DMS114 treated with DMSO at 0.1 percent for 48 hours (cell line): ENCODE results near the gene DNAJC12.
A peak's percentile ranks its signal among the peaks of the same experiment; 100 is the strongest.
"Not testable (repeated sequence)": the region's sequence is repeated elsewhere in the genome, so short reads cannot be mapped to it uniquely, and the experiment has no call there.

Experiments
- DNase-seq: peaks from one replicate; lab custom pipeline; 2025; ENCODE audit not compliant: unreplicated experiment; lab: John Stamatoyannopoulos, UW

DNAJC12 gene

DNA sequence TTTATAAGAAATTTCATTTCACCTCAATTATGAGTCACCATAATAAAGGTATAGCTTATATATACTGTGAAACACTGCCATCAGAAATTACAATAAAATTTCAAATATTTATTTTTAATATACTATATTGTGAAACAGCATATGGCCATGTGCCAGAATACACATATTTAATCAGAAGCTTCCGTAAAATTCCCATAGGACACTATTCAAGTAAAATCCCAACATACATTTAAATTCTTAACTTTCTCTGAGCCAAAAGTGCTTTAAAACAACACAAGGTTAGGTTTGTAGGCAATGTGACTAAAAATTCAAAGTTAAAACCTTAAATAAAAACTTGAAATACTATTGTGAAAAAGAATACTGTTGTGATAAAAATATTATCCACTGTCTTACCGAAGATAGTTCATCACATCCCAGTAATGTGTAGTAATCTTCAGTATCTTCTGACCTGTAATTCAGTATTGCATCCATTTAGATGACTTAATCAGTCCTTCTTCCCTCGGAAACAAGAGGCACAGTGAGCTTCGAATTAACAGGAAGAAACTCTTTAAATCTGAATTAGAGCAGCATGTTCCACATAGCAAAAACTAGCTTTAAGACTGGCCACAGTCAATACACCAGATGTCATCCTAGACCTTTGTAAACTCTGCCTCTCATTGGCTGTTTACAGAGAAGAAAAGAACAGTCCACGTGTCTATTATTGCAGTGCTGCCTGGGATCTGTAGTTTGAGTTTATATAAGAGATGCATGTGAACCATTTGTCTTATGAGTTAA, at the start of gene DNAJC12:
TSS of gene DNAJC12 (minus strand) at position 648 of the 774 bp plus-strand sequence. CDS start at position 471, 177 bp downstream.
- peak; percentile 54 for DNase-seq

DNA sequence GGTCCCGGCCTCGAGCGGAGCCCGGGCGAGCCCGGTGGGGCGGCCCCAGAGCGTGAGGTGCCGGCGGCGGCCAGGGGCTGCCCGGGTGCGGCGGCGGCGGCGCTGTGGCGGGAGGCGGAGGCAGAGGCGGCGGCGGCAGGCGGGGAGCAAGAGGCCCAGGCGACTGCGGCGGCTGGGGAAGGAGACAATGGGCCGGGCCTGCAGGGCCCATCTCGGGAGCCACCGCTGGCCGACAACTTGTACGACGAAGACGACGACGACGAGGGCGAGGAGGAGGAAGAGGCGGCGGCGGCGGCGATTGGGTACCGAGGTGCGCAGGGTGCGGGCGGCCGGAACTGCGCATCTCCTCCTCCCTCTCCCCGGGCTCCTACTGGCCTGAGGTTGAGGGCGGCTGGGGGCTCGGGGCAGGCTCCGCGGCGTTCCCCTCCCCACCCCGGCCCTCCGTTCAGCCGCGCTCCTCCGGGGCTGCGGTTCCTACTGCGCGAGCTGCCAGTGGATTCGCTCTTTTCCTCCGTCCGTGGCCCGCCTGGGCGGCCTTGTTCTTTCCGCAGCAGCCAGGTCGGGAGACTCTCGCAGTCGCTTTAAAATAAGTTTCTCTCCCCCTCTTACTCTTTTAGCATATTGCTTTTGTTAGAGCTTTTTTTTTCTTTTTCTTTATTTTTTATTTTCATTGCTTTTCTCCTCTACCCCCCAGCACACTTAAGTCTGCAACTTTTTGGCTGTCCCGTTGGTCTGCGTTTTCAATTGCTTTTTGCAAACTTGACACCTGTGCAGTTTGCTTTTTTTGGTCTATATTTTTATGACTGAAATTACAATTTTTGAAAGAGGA, 47.1 kb upstream of the DNAJC12 start:
- DNase-seq = peak; percentile 68

DNA sequence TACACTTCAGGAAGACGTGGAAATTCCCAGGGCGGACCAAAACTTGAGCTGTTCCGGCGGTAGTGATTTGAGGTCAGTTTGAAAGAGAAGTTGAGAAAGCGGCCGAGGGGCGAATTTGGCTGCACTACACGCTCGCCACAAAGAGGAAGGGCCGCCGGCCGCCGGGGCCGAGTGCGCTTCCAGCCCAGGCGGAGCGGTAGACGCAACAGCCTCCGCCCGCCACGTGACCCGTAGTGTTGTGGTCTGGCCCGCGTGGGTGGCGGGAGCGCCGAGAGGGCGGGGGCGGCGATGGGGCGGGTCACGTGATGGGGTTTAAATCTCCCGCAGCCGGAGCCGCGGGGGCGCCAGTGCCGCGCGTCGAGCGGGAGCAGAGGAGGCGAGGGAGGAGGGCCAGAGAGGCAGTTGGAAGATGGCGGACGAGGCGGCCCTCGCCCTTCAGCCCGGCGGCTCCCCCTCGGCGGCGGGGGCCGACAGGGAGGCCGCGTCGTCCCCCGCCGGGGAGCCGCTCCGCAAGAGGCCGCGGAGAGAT, 46.4 kb upstream of the DNAJC12 start, which contains the start of gene SIRT1:
TSS of gene SIRT1 (plus strand) at position 344 of the 529 bp plus-strand sequence. CDS start at position 410, 66 bp downstream.
- peak; percentile 89 for DNase-seq

DNA sequence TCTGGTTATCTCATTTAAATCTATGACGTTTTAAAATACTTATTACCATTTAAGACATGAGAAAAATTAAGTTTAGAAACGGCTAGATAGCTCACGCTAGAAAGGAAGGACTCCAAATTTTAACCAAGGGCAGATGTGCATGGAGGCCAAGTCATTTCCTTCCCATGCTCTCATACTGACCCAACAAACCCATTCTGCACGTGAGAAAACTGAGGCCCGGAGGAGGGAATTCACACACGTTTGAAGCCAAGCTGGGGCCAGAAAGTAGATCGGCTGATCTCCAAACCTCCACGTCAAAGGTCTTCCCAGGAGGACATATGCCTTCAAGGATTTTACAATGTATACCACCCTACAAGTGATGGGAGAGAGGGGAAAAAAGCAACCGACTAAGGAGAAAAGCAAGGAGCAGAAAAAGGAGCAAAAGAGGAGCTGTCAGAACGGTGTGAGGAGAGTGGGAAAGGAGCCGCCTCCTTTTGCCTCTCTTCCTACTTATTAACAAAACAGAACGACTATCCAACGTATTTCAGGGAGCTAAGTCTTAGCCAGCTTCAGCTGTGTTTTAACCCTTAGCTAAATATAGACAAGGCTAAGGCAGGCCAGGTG, 45.8 kb upstream of the DNAJC12 start:
- no peak for DNase-seq

DNA sequence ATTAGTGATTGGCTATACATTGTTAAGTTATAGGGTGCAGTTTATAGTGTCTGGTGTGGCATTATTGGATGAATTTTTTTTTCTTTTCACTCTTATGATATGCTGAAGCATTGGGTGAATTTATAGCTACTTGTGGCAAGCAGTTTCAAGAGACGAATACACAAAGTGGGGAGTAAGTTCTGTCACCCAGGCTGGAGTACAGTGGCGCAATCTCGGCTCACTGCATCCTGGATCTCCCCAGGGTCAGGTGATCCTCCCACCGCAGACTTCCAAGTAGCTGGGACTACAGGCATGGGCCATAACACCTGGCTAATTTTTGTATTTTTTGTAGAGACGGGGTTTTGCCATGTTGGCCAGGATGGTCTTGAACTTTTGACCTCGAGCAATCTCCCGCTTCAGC, 40.1 kb upstream of the DNAJC12 start:
- DNase-seq = no peak

DNA sequence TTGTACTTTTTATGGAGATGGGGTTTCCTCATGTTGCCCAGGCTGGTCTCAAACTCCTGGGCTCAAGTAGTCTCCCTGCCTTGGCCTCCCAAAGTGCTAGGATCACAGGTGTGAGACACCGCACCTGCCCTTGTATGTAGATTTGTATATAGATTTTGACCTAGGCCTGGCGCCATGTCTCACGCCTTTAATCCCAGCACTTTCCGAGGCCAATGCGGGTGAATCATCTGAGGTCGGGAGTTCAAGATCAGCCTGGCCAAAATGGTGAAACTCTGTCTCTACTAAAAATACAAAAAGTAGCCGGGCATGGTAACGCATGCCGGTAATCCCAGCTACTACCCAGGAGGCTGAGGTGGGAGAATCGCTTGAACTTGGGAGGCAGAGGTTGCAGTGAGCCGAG, 39.4 kb upstream of the DNAJC12 start:
- DNase-seq = not testable (repeated sequence)

DNA sequence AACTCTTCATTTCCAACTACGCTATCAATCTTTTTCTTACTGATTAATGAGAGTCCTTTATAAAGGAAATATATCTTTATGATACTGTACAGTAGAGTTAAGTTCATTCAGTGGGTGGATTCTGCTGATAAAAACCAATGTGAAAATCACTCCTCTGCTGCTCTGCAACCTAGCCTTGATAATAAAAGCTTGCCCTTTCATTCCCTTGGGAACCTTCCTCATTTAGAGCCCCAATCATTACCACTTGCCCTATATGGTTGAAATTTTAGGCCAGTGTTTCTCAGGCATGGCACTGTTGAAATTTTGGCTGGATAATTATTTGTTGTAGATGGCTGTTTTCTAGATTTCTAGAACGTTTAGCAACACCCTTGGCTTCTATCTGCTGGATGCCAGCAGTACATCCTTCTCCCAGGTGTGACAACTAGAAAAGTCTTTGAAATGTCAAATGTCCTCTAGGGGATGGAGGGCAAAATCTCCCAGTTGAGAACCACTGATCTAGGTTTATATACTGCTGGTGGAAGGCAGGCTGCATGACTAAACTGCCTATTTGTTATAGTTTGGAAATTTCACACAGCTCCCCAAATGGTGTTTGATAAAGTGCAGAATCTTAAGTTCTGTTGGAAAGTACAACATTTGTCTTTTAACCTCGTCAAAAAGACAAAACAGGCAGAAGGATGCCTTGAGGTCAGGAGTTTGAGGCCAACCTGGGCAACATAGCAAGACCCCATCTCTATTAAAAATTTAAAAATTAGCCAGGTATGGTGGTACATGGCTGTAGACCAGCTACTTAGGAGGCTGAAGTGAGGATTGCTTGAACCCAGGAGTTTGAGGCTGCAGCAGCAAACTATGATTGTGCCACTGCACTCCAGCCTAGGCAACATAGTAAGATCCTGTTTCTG, 37.6 kb upstream of the DNAJC12 start:
- DNase-seq = no peak

DNA sequence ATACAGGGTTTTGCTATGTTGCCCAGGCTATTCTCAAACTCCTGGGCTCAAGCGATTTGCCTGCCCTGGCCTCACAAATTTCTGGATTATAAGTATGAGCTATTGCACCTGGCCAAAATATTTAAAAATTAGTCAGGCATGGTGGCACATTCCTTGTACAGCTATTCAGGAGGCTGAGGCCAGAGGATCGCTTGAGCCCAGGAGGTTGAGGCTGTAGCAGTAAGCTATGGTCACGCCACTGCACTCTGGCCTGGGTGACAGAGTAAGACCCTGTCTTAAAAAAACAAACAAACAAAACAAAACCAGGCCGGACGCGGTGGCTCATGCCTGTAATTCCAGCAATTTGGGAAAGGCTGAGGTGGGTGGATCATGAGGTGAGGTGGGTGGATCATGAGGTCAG, 32.0 kb upstream of the DNAJC12 start:
- no peak for DNase-seq

DNA sequence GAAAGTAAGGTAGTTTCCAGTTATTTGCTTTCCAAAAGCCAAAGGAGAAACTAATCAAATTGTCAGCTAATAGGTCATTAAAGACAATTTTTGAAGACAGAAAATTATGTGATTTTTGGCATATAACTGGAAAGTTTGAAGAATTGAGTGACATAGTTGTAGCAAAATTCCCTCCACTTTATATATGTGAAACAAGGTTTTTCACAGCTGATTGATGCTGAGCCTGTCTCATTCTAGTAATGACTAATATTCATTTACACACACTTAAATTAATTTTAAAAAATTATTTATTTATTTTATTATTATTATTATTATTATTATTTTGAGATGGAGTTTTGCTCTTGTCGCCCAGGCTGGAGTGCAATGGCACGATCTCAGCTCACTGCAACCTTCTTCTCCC, 30.1 kb upstream of the DNAJC12 start:
- DNase-seq = no peak

DNA sequence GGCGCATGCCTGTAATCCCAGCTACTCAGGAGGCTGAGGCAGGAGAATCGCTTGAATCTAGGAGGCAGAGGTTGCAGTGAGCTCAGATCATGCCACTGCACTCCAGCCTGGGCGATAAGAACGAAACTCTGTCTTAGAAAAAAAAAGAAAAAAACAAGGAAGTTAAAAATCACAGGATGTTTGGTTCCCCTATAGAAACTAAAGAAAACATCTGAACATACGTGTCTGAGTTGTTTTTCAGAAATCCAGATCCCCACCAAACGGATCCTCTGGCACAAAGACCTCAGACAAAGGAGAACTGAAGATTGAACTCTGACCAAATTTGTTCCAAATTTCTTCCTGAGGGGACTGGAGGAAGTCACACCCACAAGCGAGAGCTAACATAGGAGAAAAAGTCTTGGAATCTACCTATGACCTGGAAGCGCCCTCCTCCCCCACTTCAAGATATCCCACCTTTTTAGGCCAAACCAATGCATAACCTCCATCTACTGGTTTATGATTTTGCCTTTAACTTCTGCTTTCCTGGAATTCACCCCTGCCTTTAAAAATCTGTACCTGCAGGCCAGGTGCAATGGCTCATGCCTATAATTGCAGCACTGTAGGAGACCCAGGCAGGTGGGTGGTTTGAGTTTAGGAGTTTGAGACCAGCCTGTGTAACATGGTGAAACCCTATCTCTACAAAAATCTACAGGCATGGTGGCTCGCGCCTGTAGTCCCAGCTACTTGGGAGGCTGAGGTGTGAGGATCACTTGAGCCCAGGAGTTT, 26.8 kb upstream of the DNAJC12 start:
- DNase-seq = no peak

DNA sequence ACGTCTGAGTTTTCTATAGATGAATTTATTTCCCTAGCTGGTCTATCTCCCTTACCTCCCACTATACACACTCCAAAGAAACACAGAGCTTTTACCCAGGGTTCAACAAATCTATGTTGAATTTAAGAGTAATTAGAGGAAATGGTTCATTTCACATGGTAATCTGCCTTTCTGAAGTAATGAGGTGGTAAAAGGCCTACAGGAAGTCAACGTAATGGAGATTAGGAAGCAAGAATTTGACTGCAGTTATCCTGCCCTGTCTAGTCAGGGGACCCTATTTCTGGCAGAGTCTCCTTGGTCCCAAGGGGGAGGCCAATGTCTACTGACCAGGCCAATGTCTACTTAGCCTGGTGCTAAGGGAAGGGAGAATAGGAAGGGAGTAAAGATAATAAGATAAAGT, 25.1 kb upstream of the DNAJC12 start:
- no peak for DNase-seq

DNA sequence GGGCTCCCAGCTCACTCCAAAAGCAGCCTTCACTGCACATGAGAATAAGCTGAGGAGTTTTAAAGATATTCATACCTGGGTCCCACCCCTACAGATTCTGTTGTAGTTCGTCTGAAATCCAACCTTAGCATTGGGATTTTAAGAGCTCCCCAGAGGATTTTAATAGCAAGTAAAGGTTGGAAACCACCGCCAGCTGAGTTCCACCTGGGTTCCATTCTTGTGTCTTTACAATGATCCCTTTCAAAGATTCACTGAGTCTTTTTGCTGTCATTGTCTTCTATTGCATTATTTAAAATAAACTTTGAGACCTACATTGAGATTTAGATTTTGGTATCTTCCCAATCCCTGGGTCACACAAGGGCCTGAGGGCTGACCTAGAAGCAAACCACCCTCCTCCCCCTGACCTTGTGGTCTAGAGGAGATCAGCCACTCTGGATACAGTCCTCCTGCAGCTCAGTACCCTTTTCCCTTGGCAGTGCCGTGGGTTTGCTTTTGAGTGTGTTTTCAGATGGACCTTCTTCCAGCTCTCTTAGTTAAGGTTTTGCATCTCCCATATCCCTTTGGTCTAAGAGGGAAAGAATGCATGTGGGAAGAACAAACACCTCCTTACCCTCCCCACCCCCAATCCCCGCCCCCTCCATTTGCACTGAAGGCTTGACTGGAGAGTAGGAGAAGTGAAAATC, 23.9 kb upstream of the DNAJC12 start:
- DNase-seq = no peak

DNA sequence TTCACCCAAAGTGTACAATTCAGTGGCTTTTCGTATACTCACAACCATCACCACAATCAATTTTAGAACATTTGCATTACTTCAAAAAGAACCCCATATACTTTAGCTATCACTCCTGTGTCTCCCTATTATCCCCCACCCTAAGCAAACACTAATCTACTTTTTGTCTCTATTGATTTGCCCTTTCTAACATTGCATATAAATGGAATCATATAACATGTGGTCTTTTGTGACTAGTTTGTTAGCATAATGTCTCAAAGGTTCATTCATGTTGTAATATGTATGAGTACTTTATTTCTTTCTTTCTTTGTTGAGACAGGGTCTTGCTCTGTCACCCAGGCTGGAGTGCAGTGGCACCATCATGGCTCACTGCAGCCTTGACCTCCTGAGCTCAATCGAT, 21.0 kb upstream of the DNAJC12 start:
- DNase-seq = no peak

DNA sequence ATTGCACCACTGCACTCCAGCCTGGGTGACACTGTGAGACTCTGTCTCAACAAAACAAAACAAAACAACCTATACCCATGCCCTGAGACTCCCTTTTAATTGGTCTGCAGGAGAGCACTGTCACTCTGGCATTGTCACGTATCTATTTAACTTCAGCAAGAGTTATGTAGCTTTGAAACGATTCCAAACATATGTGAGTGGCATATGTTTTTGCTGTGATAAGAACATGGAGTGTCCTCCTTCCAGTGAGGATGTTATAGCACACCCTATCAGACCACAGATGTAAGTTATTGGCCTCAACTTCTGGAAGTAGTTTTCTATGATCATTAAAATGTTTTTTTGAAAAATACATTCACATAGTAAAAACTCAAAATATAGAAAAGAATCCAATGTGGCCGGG, 15.5 kb upstream of the DNAJC12 start:
- DNase-seq = no peak

DNA sequence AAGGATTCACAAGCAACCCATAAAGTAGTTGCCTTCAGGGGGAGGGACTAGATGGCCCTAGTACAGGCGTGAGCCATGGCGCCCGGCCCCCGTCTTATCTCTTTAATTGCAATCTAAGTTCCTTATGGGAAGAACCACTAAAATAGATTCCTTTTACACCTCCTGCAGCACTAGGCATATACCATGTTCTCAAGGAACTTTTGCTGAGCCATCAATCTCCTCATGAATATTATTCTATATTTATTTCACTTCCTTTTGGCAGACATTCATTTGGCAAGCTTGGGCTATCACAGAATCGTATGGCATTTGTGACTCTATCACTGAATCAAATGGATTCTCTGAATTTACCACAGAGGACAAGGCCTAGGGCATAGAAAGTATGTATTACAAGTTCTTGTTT, 14.8 kb upstream of the DNAJC12 start:
- DNase-seq = no peak

DNA sequence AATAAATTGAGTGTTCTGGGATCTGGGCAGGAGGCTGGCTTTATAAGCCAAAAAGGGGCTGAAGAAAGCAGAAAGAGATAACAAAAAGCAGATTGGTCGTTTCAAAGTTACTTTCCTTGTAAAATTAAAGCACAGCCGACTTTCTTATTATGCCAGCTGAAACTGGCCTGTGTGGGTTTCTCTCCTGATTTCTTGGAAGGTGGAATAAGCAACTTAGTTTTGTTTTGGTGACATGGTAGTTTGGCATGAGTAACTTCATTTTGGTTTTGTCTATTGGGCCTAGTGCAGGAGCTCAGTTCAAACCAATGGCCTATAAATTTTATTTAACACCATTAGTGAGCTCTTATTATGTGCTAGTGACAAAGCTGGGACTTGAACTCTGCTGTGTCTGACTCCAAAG, 13.2 kb upstream of the DNAJC12 start:
- no peak for DNase-seq

DNA sequence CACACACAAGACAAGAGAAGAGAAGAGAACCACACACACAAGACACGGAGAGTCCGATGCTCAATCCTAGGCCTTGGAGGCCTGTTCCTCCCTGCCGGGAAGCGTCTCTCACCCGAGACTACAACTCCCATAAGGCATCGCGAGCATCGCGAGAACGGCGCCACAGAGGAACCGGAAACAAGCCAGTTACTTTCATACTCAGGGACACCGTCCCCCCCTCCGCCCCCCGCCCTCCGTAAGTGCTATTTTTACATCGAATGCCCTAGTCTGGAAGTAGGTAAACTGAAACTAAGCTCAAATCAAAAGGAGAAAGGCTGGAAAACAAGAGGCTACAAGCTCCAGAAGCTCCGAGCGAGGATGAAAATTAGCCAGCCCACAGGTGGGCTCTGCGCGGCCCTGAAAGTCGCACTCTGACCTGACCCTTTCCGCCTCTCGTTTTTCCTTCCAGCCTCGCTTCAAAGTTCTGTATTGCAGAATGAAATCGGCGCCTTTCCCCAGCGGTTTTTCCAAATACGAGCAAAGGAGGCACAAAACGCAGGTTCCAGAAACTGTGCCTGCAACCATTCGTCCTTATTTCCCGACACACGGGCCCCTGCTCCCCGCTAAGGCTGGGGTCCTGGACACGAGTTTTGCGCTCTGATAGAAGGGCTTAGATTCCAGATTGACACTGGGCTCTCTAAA, 11.5 kb upstream of the DNAJC12 start:
- DNase-seq = peak; percentile 88

DNA sequence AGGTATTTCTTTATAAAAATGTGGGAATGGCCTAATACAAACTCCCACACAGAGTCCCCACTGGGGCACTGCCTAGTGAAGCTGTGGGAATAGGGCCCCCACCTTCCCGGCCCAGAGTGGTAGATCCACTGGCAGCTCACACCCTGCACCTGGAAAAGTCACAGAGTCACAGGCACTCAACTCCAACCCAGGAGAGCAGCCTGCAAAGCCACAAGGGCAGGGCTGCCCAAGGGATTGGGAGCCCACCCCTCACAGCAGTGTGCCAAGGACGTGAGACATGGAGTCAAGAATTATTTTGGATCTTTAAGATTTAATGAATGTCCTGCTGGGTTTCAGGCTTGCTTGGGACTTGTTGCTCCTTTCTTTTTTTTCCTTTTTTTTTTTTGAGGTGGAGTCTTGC, 5.3 kb upstream of the DNAJC12 start:
- DNase-seq = no peak

DNA sequence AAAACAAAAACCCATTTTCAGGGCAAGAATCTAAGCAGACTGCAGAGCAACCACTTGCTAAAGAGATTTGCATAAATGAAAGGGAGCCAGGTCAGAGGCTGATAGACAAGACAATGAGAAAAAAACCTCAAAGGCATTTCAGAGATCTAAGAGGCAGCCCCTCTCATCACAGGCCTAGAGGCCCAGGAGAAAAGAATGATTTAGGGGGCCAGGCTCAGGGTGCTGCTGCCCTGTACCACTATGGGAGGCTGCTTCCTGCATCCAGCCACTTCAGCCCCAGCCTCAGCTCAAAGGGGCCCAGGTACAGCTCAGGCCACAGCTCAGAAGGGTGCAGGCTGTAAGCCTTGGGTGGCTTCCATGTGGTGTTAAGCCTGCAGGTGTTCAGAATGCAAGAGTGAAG, 3.7 kb upstream of the DNAJC12 start:
- no peak for DNase-seq
